NB4 (cell line): ENCODE data around the gene BCL2.

Source experiments
- MYC ChIP-seq: IDR thresholded peaks from 2 replicates; pipeline ENCODE4 v1.6.1; 2011; ENCODE audit warnings: low read depth, low read length
- POLR2A ChIP-seq: IDR thresholded peaks from 2 replicates; pipeline ENCODE4 v1.6.1; 2011; ENCODE audit warnings: mild to moderate bottlenecking; ENCODE audit not compliant: insufficient read length; ENCODE audit errors: extremely low read depth
- TF ChIP-seq, protein P1 (sequence below): IDR thresholded peaks from one replicate; pipeline ENCODE4 v1.5.1; 2012; ENCODE audit warnings: low read depth, low read length
- TF ChIP-seq, protein P2 (sequence below): IDR thresholded peaks from 2 replicates; pipeline ENCODE4 v1.6.1; 2011; ENCODE audit warnings: low read depth, low read length

DNA sequence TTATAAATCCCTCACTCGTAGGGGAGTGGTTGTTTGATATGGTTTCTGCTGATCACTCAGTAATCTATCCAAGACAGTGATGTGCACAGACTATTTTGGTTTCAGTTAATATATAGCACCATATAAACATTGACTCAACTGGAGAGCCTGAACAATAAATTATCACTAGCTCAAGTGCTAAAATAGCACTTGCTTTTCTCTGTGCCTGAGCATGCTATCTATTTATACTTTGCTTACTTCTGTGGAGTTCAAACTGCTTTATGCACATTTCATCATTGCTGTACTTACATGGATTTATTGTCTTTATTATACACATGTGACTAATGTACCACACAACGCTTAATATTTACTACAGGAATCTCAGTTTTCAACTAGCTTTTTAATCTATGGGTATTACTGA, 133.6 kb downstream of the BCL2 start:
- no peak for TF ChIP-seq POLR2A
- TF ChIP-seq, protein P1, sequence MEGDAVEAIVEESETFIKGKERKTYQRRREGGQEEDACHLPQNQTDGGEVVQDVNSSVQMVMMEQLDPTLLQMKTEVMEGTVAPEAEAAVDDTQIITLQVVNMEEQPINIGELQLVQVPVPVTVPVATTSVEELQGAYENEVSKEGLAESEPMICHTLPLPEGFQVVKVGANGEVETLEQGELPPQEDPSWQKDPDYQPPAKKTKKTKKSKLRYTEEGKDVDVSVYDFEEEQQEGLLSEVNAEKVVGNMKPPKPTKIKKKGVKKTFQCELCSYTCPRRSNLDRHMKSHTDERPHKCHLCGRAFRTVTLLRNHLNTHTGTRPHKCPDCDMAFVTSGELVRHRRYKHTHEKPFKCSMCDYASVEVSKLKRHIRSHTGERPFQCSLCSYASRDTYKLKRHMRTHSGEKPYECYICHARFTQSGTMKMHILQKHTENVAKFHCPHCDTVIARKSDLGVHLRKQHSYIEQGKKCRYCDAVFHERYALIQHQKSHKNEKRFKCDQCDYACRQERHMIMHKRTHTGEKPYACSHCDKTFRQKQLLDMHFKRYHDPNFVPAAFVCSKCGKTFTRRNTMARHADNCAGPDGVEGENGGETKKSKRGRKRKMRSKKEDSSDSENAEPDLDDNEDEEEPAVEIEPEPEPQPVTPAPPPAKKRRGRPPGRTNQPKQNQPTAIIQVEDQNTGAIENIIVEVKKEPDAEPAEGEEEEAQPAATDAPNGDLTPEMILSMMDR, result no peak
- TF ChIP-seq, protein P2, sequence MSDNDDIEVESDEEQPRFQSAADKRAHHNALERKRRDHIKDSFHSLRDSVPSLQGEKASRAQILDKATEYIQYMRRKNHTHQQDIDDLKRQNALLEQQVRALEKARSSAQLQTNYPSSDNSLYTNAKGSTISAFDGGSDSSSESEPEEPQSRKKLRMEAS, result no peak
- TF ChIP-seq MYC, result no peak
